ENCODE measurements around the gene CEP78. TPM values are rescaled to one million over a fixed set of nuclear protein-coding genes. Genes with fewer than 3 reads are reported as not detected.

Gene CEP78
- total and polyA plus RNA-seq, 12 donors: 1.7 to 5.7 (median 3.2) TPM

GRCh38 chr9:78309066-78309465, 73.2 kb downstream of the CEP78 start:
- Histone ChIP-seq H3K9me3 (no peaks in the 10 kb centered on the region), H3K4me1 (no peaks in the 10 kb centered on the region), H3K4me3 (no peak overlapping the region), H3K36me3 (peaks cover 0 to 3% (median 0%) of the 10 kb centered on the region in 9 donors), H3K27ac (no peak overlapping the region), H3K27me3 (peaks cover 0 to 4% (median 0%) of the 10 kb centered on the region in 7 donors)
- WGBS, 2 donors: 78 to 96% methylated on average over 6 of the region's 6 CpGs
- TF ChIP-seq CTCF (IDR thresholded peaks at IDR 0.05): no peak
- no peak for DNase-seq
- ATAC-seq: no peak
- intact Hi-C loops (cut with DNase I): no loop called here

- Histone ChIP-seq H3K36me3 (peaks cover 0 to 3% (median 0%) of the 10 kb centered on the region in 9 donors), H3K9me3 (no peaks in the 10 kb centered on the region), H3K27ac (no peak overlapping the region), H3K27me3 (no peaks in the 10 kb centered on the region), H3K4me1 (peaks cover 0 to 6% (median 0%) of the 10 kb centered on the region in 9 donors), H3K4me3 (no peak overlapping the region)
- TF ChIP-seq CTCF (IDR thresholded peaks at IDR 0.05): no peak
- ATAC-seq (no peak), DNase-seq (no peak)
- 94 to 95% methylated on average over 5 of the region's 5 CpGs for WGBS, 2 donors
- intact Hi-C loops (cut with DNase I): no loop called here
Measured at GRCh38 chr9:78311075-78311474, 75.2 kb downstream of the CEP78 start.

GRCh38 chr9:78311886-78312524, 76.1 kb downstream of the CEP78 start:
- H3K36me3 ChIP-seq: peaks cover 0 to 3% (median 0%) of the 10 kb centered on the region in 9 donors
- H3K4me1 ChIP-seq: peaks cover 0 to 6% (median 0%) of the 10 kb centered on the region in 9 donors
- ATAC-seq (no peak), DNase-seq (no peak)
- intact Hi-C loops (cut with DNase I): no loop called here
- WGBS, 2 donors: 65 to 87% methylated on average over 9 of the region's 9 CpGs
- H3K4me3 ChIP-seq: no peak overlapping the region
- no peaks in the 10 kb centered on the region for H3K27me3 ChIP-seq
- no peak overlapping the region for H3K27ac ChIP-seq
- no peaks in the 10 kb centered on the region for H3K9me3 ChIP-seq
- TF ChIP-seq CTCF (IDR thresholded peaks at IDR 0.05): no peak

- ATAC-seq (no peak), DNase-seq (no peak)
- Histone ChIP-seq H3K36me3 (peaks cover 0 to 3% (median 0%) of the 10 kb centered on the region in 9 donors), H3K4me1 (peaks cover 0 to 6% (median 0%) of the 10 kb centered on the region in 9 donors), H3K27me3 (no peaks in the 10 kb centered on the region), H3K4me3 (no peak overlapping the region), H3K27ac (no peak overlapping the region), H3K9me3 (no peaks in the 10 kb centered on the region)
- no peak for TF ChIP-seq CTCF (IDR thresholded peaks at IDR 0.05)
- 89 to 91% methylated on average over 5 of the region's 5 CpGs for WGBS, 2 donors
- intact Hi-C loops (cut with DNase I): no loop called here
Measured at GRCh38 chr9:78314550-78314949, 78.7 kb downstream of the CEP78 start.

All from heart right ventricle (tissue), 16 donors.